ENCODE data around the gene LZTR1.

GRCh38 chr22:20994128-20994901 lies 12.2 kb downstream of the LZTR1 start:
- TF ChIP-seq, protein P1, sequence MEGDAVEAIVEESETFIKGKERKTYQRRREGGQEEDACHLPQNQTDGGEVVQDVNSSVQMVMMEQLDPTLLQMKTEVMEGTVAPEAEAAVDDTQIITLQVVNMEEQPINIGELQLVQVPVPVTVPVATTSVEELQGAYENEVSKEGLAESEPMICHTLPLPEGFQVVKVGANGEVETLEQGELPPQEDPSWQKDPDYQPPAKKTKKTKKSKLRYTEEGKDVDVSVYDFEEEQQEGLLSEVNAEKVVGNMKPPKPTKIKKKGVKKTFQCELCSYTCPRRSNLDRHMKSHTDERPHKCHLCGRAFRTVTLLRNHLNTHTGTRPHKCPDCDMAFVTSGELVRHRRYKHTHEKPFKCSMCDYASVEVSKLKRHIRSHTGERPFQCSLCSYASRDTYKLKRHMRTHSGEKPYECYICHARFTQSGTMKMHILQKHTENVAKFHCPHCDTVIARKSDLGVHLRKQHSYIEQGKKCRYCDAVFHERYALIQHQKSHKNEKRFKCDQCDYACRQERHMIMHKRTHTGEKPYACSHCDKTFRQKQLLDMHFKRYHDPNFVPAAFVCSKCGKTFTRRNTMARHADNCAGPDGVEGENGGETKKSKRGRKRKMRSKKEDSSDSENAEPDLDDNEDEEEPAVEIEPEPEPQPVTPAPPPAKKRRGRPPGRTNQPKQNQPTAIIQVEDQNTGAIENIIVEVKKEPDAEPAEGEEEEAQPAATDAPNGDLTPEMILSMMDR (IDR thresholded peaks at IDR 0.05; ENCODE audit: low read length): no peak
- no peak for TF ChIP-seq EZH2phosphoT487 (IDR thresholded peaks at IDR 0.05; ENCODE audit: low read length)

Data from MM.1S (cell line).